Measurements from ENCODE around the gene HHIPL1. TPM values are rescaled to one million over a fixed set of nuclear protein-coding genes. Genes with fewer than 3 reads are reported as not detected.

Gene HHIPL1
- total and polyA plus RNA-seq, 2 of the 8 experiments (the other 6 are each of a cell fraction or from before 2014, with no cell fraction given): 1.5 to 2.6 TPM

GRCh38 chr14:99679111-99679510 lies 34.2 kb downstream of the HHIPL1 start:
- no peak for DNase-seq (ENCODE audit: low read depth in 1 of 2, low spot score in 2 of 2)
- H2AFZ ChIP-seq (ENCODE audit: low read length): no peak overlapping the region
- H3K27ac ChIP-seq (ENCODE audit: low read depth, low read length): no peak overlapping the region
- peaks cover 6 to 10% of the 10 kb centered on the region in 2 experiments; a peak in 3 of 4 replicates for H3K9me3 ChIP-seq (ENCODE audit: insufficient read depth in 2 of 2, low read depth in 1 of 2, low read length in 1 of 2)
- no peak overlapping the region for H3K9ac ChIP-seq (replicated peaks in 1 of 4; ENCODE audit: extremely low read depth in 1 of 4, low read depth in 3 of 4, low read length in 3 of 4)
- no peaks in the 10 kb centered on the region for H3K27me3 ChIP-seq (replicated peaks in 1 of 4; ENCODE audit: control insufficient read depth in 3 of 4, extremely low read depth in 1 of 4, insufficient read depth in 3 of 4, low read length in 3 of 4)
- H2BK120ac ChIP-seq (replicated peaks; ENCODE audit: low read depth, low read length): no peak overlapping the region
- H4K8ac ChIP-seq (ENCODE audit: extremely low read depth, insufficient read depth, low read length): no peak overlapping the region; the same call in 1 of the 2 replicates
- H3K18ac ChIP-seq (ENCODE audit: extremely low read depth, low read length): no peak overlapping the region
- no peak overlapping the region for H3K23ac ChIP-seq (ENCODE audit: insufficient read length)
- H2BK5ac ChIP-seq (ENCODE audit: low read depth, low read length): no peak overlapping the region
- H3K36me3 ChIP-seq (ENCODE audit: control insufficient read depth in 2 of 4, insufficient read depth in 4 of 4, low read length in 3 of 4): no peaks in the 10 kb centered on the region
- no peak overlapping the region for H3K4me2 ChIP-seq (ENCODE audit: insufficient read depth in 1 of 2, low read depth in 2 of 2, low read length in 2 of 2)
- no peak for FAIRE-seq
- no peak overlapping the region for H3K4ac ChIP-seq (replicated peaks; ENCODE audit: insufficient read length, low read depth, low read length)
- no peaks in the 10 kb centered on the region for H3K79me1 ChIP-seq (ENCODE audit: low read depth, low read length)
- H4K91ac ChIP-seq (replicated peaks; ENCODE audit: insufficient read length, low read length): no peak overlapping the region
- H2BK15ac ChIP-seq (ENCODE audit: low read length): no peak overlapping the region
- no peaks in the 10 kb centered on the region for H3K79me2 ChIP-seq (ENCODE audit: control insufficient read depth in 1 of 2, insufficient read depth in 2 of 2, low read length in 2 of 2)
- no peak overlapping the region for H2BK20ac ChIP-seq (ENCODE audit: low read length)
- H3K56ac ChIP-seq (replicated peaks; ENCODE audit: insufficient read length, low read depth, low read length): no peak overlapping the region
- 90% methylated on average over 2 of the region's 2 CpGs; no CpG with 5 or more reads in 1 of the 2 experiments for WGBS, 2 experiments (ENCODE audit: extremely low coverage in 1 of 2, insufficient coverage in 1 of 2, insufficient read length in 1 of 2, insufficient replicate concordance in 2 of 2, low coverage in 1 of 2, low lambda C conversion rate in 2 of 2, missing lambda C conversion rate in 1 of 2)
- no peak overlapping the region for H4K5ac ChIP-seq (ENCODE audit: insufficient read length, low read depth, low read length)
- H3K14ac ChIP-seq (ENCODE audit: insufficient read length): no peak overlapping the region
- no peak overlapping the region for H2BK12ac ChIP-seq (ENCODE audit: low read depth, low read length)
- CTCF ChIA-PET (ENCODE audit: partially characterized antibody): interaction anchor here (0.6 to 3.6 kb wide), 15 partner anchors 9 to 268 kb away, joined by 3 to 22 read pairs (median 4); no protein-coding TSS in a partner anchor
- H3K23me2 ChIP-seq (ENCODE audit: low read depth, low read length): peaks cover 6% of the 10 kb centered on the region
- peaks cover 0 to 8% (median 4%) of the 10 kb centered on the region in 4 experiments; a peak in 4 of 7 replicates for H3K4me1 ChIP-seq (replicated peaks in 1 of 4; ENCODE audit: control insufficient read depth in 3 of 4, insufficient read depth in 4 of 4, low read length in 3 of 4)
- H2AK5ac ChIP-seq (ENCODE audit: low read depth, low read length): no peak overlapping the region
- POLR2A ChIA-PET (ENCODE audit: partially characterized antibody): interaction anchor here (1.2 to 2.1 kb wide), 4 partner anchors 8 to 33 kb away, joined by 3 to 4 read pairs (median 4); no protein-coding TSS in a partner anchor
- H3K4me3 ChIP-seq (ENCODE audit: extremely low read depth in 1 of 4, insufficient read depth in 2 of 4, low read depth in 3 of 4, low read length in 4 of 4): no peak overlapping the region
- H4K20me1 ChIP-seq (replicated peaks in 1 of 2; ENCODE audit: control insufficient read depth in 1 of 2, insufficient read depth in 2 of 2, low read length in 2 of 2): no peaks in the 10 kb centered on the region
- no peak for TF ChIP-seq NANOG (IDR thresholded peaks at IDR 0.05; ENCODE audit: insufficient read depth, low read depth, low read length, poor library complexity, severe bottlenecking)
- TF ChIP-seq SUZ12 (IDR thresholded peaks at IDR 0.05; ENCODE audit: low read length): no peak
- no peak for TF ChIP-seq PHF8 (conservative IDR thresholded peaks at IDR 0.05; ENCODE audit: low read depth, low read length)
- no peak for TF ChIP-seq CHD1 (IDR thresholded peaks at IDR 0.05; ENCODE audit: low read depth, low read length)
- TF ChIP-seq TAF1 (IDR thresholded peaks at IDR 0.05; ENCODE audit: low read depth, low read length): no peak
- TF ChIP-seq ZNF274 (IDR thresholded peaks at IDR 0.05; ENCODE audit: borderline replicate concordance, extremely low read depth, low read length): no peak
- TF ChIP-seq HDAC6 (IDR thresholded peaks at IDR 0.05; ENCODE audit: low read depth, low read length): no peak
- TF ChIP-seq NRF1 (IDR thresholded peaks at IDR 0.05; ENCODE audit: low read depth, low read length): no peak
- TF ChIP-seq POLR2AphosphoS5 (IDR thresholded peaks at IDR 0.05; ENCODE audit: low read depth, low read length): no peak

All from H1 (cell line).